ENCODE measurements around the gene ZNF18.
"Not testable (repeated sequence)": the region's sequence is repeated elsewhere in the genome, so short reads cannot be mapped to it uniquely, and the experiment has no call there.

Gene ZNF18

DNA sequence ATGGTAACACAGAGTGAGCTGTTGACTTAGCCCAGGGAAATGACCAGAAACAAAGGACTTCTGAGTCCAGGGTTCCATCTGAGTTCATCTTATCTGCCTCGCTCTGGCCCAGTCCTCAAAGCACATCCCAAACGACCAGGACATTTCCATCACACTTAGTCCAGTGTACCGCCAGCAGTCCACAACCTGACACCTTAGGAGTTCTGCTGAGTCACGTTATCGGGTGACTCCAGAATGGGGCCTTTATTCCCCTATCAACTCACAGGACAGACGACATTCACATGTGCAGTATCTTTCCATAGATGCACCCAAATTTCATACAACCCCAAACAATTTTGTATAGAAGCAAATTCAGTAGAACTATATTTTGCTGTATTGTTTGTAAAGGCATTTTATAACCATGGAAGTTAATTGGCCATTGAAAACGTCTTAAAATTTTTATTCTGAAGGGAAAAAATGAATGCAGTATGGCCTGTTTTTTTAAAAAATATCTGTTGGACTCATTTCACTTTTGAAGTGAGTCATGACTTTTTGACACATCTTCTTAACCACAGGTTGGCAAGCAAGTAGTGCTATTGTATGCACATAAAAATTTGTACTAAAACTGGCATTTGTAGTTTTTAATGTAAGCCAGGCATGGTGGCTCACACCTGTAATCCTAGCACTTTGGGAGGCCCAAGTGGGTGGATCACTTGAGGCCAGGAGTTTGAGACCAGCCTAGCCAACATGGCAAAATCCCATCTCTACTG lies 46.3 kb downstream of the ZNF18 start:
- Histone ChIP-seq H3K27ac (ENCODE audit: low read depth in 2 of 2, low read length in 2 of 2) (no peak overlapping the region), H3K36me3 (ENCODE audit: control insufficient read depth in 2 of 2, insufficient read depth in 2 of 2, low read length in 2 of 2) (no peaks in the 10 kb centered on the region), H3K4me1 (ENCODE audit: control insufficient read depth in 2 of 2, insufficient read depth in 2 of 2, low read length in 2 of 2) (no peaks in the 10 kb centered on the region), H3K27me3 (ENCODE audit: control insufficient read depth in 2 of 2, insufficient read depth in 2 of 2, low read length in 2 of 2) (no peaks in the 10 kb centered on the region), H3K9me3 (ENCODE audit: control insufficient read depth in 2 of 2, low read length in 2 of 2) (peaks cover 3 to 6% of the 10 kb centered on the region in 2 donors), H3K4me3 (ENCODE audit: low read length in 2 of 2) (no peak overlapping the region), H3K9ac (ENCODE audit: low read depth in 1 of 2, low read length in 2 of 2) (no peak overlapping the region)

DNA sequence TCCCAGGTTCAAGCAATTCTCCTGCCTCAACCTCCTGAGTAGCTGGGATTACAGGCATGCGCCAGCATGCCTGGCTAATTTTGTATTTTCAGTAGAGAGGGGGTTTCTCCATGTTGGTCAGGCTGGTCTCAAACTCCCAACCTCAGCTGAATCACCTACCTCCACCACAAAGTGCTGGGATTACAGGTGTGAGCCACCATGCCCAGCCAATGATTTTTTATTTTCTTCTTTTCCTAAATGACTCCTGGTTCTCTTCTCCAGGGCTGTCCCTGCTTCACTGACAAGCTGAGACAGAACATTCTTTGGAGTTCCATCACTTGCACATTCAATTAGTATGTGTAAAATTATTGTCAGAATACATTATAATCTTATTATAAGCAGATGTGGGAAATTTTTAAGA lies 47.7 kb downstream of the ZNF18 start:
- not testable (repeated sequence) for H3K9ac ChIP-seq (ENCODE audit: low read depth in 1 of 2, low read length in 2 of 2); H3K9me3 ChIP-seq (ENCODE audit: control insufficient read depth in 2 of 2, low read length in 2 of 2); H3K27ac ChIP-seq (ENCODE audit: low read depth in 2 of 2, low read length in 2 of 2); H3K27me3 ChIP-seq (ENCODE audit: control insufficient read depth in 2 of 2, insufficient read depth in 2 of 2, low read length in 2 of 2); H3K4me3 ChIP-seq (ENCODE audit: low read length in 2 of 2); H3K36me3 ChIP-seq (ENCODE audit: control insufficient read depth in 2 of 2, insufficient read depth in 2 of 2, low read length in 2 of 2); H3K4me1 ChIP-seq (ENCODE audit: control insufficient read depth in 2 of 2, insufficient read depth in 2 of 2, low read length in 2 of 2)

DNA sequence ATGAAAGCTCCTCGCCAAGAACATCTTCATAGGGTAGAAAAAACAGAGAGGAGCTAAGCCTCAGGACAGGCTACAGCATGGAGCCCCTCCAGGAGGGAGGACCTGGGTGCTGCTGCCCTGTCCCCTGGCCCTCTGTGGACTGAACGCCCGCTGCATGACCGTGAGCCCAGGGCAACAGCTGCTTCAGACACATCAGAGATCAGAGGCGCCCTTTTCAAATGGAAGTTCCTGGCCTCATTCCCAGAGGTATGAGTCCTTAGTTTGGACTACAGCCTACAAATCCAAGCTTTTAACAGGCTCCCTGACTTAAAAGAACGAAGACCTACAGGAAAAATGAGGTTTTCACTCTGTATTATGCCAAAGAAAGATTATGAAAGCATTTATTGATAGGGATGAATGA lies 48.5 kb downstream of the ZNF18 start:
- Histone ChIP-seq H3K27me3 (ENCODE audit: control insufficient read depth in 2 of 2, insufficient read depth in 2 of 2, low read length in 2 of 2) (no peaks in the 10 kb centered on the region), H3K36me3 (ENCODE audit: control insufficient read depth in 2 of 2, insufficient read depth in 2 of 2, low read length in 2 of 2) (no peaks in the 10 kb centered on the region), H3K4me1 (ENCODE audit: control insufficient read depth in 2 of 2, insufficient read depth in 2 of 2, low read length in 2 of 2) (no peaks in the 10 kb centered on the region), H3K4me3 (ENCODE audit: low read length in 2 of 2) (no peak overlapping the region), H3K27ac (ENCODE audit: low read depth in 2 of 2, low read length in 2 of 2) (no peak overlapping the region), H3K9ac (ENCODE audit: low read depth in 1 of 2, low read length in 2 of 2) (no peak overlapping the region), H3K9me3 (ENCODE audit: control insufficient read depth in 2 of 2, low read length in 2 of 2) (peaks cover 3% of the 10 kb centered on the region in 2 donors)

DNA sequence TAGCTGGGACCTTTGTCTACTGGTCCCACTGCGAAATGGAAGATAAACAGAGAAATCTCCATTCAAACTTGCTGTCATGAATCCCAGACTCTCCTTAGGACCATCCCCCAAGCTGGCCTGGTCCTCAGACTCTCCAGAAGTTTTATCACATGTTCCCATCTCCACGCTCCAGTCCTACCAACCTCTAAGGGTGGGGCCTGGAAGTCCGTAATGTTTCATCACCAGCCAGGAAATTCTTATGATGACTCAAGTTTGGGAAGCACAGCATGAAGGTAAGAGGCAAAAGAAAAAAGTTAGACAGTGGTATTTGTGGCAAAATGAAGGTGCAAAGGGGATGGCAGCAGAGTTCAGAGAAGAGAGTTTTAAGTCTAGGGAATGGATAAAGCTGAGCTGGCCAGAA lies 52.7 kb downstream of the ZNF18 start:
- Histone ChIP-seq H3K9ac (ENCODE audit: low read depth in 1 of 2, low read length in 2 of 2) (no peak overlapping the region), H3K4me3 (ENCODE audit: low read length in 2 of 2) (no peak overlapping the region), H3K27ac (ENCODE audit: low read depth in 2 of 2, low read length in 2 of 2) (no peak overlapping the region), H3K4me1 (ENCODE audit: control insufficient read depth in 2 of 2, insufficient read depth in 2 of 2, low read length in 2 of 2) (no peaks in the 10 kb centered on the region), H3K9me3 (ENCODE audit: control insufficient read depth in 2 of 2, low read length in 2 of 2) (no peaks in the 10 kb centered on the region), H3K36me3 (ENCODE audit: control insufficient read depth in 2 of 2, insufficient read depth in 2 of 2, low read length in 2 of 2) (no peaks in the 10 kb centered on the region), H3K27me3 (ENCODE audit: control insufficient read depth in 2 of 2, insufficient read depth in 2 of 2, low read length in 2 of 2) (no peaks in the 10 kb centered on the region)

DNA sequence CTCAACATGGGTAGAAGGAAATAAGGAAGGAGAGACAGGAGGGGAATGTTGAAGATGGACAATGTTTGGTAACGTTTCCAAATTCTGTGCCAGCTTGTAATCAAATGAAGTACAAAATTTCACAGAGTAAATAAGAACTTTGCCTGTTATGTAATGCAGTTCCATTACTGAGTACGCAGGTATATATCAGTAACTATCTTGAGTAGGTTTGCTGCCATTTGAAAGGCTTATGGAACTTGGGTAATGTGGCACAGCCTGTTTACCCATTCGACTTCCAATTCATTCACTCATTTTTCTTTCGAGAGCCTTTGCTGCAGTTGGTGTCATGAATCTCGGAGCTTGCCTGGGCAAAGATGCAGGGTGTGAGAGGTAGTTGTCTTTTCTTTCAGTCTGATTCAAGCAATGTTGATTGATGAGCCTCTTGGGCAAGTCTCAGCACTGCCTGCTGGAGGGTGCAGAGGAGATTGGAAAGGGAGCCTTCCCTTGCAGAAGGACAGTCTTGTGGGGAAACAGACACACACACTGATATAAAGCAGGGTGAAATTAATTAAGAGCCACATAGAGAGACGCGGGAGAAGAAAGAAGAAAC lies 53.4 kb downstream of the ZNF18 start:
- Histone ChIP-seq H3K36me3 (ENCODE audit: control insufficient read depth in 2 of 2, insufficient read depth in 2 of 2, low read length in 2 of 2) (no peaks in the 10 kb centered on the region), H3K27ac (ENCODE audit: low read depth in 2 of 2, low read length in 2 of 2) (no peak overlapping the region)

DNA sequence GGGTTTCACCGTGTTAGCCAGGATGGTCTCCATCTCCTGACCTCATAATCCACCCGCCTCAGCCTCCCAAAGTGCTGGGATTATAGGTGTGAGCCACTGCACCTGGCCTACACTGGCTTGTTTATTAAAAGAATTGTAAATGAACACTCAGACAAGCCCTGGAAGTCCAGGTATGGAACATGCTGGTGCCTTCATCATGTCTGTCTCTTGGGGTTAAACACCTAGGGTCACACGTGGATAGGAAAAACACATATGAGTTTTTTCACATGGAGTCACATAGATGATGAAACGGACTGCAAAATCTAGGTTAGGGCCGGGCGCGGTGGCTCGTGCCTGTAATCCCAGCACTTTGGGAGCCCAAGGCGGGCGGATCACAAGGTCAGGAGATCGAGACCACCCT lies 54.2 kb downstream of the ZNF18 start:
- H3K36me3 ChIP-seq (ENCODE audit: control insufficient read depth in 2 of 2, insufficient read depth in 2 of 2, low read length in 2 of 2); H3K4me1 ChIP-seq (ENCODE audit: control insufficient read depth in 2 of 2, insufficient read depth in 2 of 2, low read length in 2 of 2); H3K27me3 ChIP-seq (ENCODE audit: control insufficient read depth in 2 of 2, insufficient read depth in 2 of 2, low read length in 2 of 2); H3K27ac ChIP-seq (ENCODE audit: low read depth in 2 of 2, low read length in 2 of 2); H3K4me3 ChIP-seq (ENCODE audit: low read length in 2 of 2); H3K9ac ChIP-seq (ENCODE audit: low read depth in 1 of 2, low read length in 2 of 2); H3K9me3 ChIP-seq (ENCODE audit: control insufficient read depth in 2 of 2, low read length in 2 of 2): not testable (repeated sequence)

More for the DNA sequence above, 53.4 kb downstream of the ZNF18 start:
- no peak overlapping the region for H3K9ac ChIP-seq (ENCODE audit: low read depth in 1 of 2, low read length in 2 of 2)
- H3K9me3 ChIP-seq (ENCODE audit: control insufficient read depth in 2 of 2, low read length in 2 of 2): no peaks in the 10 kb centered on the region
- no peaks in the 10 kb centered on the region for H3K4me1 ChIP-seq (ENCODE audit: control insufficient read depth in 2 of 2, insufficient read depth in 2 of 2, low read length in 2 of 2)
- H3K4me3 ChIP-seq (ENCODE audit: low read length in 2 of 2): no peak overlapping the region
- H3K27me3 ChIP-seq (ENCODE audit: control insufficient read depth in 2 of 2, insufficient read depth in 2 of 2, low read length in 2 of 2): no peaks in the 10 kb centered on the region

DNA sequence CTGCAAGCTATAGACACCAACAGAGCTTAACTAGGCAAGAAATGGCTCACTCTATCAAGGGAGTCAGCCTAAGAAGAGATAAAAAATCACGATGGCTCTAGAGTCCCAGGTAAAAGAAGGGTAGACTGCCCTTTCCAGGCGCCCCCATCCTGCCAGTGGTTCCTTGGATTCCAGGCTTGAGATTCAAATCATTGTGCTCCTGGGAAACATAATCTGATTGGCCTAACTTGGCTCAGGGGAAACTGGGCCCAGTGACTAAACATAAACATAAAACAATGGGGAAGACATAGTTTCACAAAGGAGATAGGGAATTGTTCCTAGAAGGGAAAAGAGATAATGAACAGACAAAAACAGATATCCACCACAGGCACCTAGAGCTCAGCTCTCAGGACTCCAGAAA lies 56.4 kb downstream of the ZNF18 start:
- H3K27me3 ChIP-seq (ENCODE audit: control insufficient read depth in 2 of 2, insufficient read depth in 2 of 2, low read length in 2 of 2): no peaks in the 10 kb centered on the region
- H3K9me3 ChIP-seq (ENCODE audit: control insufficient read depth in 2 of 2, low read length in 2 of 2): no peaks in the 10 kb centered on the region
- no peaks in the 10 kb centered on the region for H3K36me3 ChIP-seq (ENCODE audit: control insufficient read depth in 2 of 2, insufficient read depth in 2 of 2, low read length in 2 of 2)
- H3K4me1 ChIP-seq (ENCODE audit: control insufficient read depth in 2 of 2, insufficient read depth in 2 of 2, low read length in 2 of 2): no peaks in the 10 kb centered on the region
- no peak overlapping the region for H3K9ac ChIP-seq (ENCODE audit: low read depth in 1 of 2, low read length in 2 of 2)
- H3K4me3 ChIP-seq (ENCODE audit: low read length in 2 of 2): no peak overlapping the region
- H3K27ac ChIP-seq (ENCODE audit: low read depth in 2 of 2, low read length in 2 of 2): no peak overlapping the region

DNA sequence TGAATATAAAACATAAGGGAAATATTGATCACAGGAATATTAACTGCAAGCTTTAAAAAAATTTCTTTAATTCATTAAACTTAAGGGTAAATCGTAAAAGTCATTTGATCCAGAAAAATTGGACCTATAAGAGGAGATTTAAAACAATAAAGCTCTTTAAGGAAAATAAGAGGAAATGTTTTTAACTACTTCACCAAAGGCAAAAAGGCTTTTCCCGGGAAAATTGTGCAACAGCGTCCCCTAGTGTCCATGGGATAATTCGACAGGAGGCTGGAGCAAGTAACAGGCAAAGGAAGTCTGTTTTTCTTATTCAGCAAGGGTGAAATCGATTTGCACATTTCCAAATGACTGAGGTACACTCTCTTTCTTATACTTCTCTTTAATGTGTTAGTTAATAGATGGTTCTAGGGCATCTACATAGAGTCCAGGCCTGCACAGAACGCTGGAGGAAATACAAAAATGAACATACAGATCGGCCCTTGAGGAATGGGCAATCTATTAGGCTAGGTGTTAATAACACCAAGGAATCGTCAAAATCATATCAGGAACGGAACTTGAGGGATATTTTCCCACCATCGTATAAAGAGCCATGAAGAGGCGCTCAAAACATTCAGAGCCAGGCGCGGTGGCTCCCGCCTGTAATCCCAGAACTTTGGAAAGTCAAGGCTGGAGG lies 61.4 kb downstream of the ZNF18 start:
- Histone ChIP-seq H3K27me3 (ENCODE audit: control insufficient read depth in 2 of 2, insufficient read depth in 2 of 2, low read length in 2 of 2) (no peaks in the 10 kb centered on the region), H3K36me3 (ENCODE audit: control insufficient read depth in 2 of 2, insufficient read depth in 2 of 2, low read length in 2 of 2) (no peaks in the 10 kb centered on the region), H3K4me1 (ENCODE audit: control insufficient read depth in 2 of 2, insufficient read depth in 2 of 2, low read length in 2 of 2) (no peaks in the 10 kb centered on the region)

DNA sequence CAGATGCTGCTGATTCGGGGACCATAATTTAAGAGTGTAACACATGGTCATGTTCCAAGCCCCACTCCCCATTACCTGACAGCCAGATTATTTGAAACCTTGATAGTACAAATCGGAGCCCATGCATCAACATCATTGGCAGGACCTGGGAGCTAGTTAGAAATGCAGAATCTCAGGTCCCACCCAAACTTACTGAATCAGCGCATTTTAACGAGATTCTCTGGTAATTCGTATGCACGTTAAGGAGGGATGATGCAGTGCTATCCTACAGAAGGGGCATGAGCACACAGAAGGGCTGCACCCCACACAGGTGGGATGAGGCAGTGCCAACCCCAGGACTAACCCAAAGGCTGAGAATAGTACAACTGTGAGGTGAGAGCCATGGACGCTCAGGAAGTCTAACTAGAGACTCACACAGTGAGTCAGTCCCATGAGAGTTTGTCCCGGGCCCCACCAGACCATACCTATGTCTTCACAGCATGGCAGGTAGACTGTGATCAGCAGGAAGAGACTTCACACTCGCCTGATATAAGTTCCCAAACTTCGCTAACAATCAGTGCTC lies 64.9 kb downstream of the ZNF18 start:
- Histone ChIP-seq H3K4me3 (ENCODE audit: low read length in 2 of 2) (no peak overlapping the region), H3K36me3 (ENCODE audit: control insufficient read depth in 2 of 2, insufficient read depth in 2 of 2, low read length in 2 of 2) (no peaks in the 10 kb centered on the region), H3K4me1 (ENCODE audit: control insufficient read depth in 2 of 2, insufficient read depth in 2 of 2, low read length in 2 of 2) (no peaks in the 10 kb centered on the region)

More for the DNA sequence above, 61.4 kb downstream of the ZNF18 start:
- Histone ChIP-seq H3K9me3 (ENCODE audit: control insufficient read depth in 2 of 2, low read length in 2 of 2) (no peaks in the 10 kb centered on the region), H3K4me3 (ENCODE audit: low read length in 2 of 2) (no peak overlapping the region), H3K9ac (ENCODE audit: low read depth in 1 of 2, low read length in 2 of 2) (no peak overlapping the region), H3K27ac (ENCODE audit: low read depth in 2 of 2, low read length in 2 of 2) (no peak overlapping the region)

DNA sequence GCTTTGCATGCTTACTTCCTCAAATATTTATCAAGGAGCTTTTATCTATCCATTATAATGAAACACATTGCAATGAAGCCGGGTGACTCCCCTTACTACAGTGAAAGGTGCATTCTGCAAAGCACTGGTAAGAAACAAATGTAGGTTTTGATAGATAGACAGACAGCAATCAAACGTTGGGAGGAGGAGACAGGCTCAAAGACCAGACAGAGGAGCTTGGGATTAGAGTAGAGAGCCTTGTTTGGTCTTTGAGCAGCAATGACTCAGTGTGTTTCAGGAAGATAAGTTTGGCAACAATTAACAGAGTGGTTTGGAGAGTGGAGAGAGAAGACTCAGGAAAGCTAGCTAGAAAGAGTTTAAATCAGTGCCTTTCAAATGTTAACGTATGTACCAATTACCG lies 68.8 kb downstream of the ZNF18 start:
- Histone ChIP-seq H3K36me3 (ENCODE audit: control insufficient read depth in 2 of 2, insufficient read depth in 2 of 2, low read length in 2 of 2) (no peaks in the 10 kb centered on the region), H3K4me1 (ENCODE audit: control insufficient read depth in 2 of 2, insufficient read depth in 2 of 2, low read length in 2 of 2) (no peaks in the 10 kb centered on the region), H3K9ac (ENCODE audit: low read depth in 1 of 2, low read length in 2 of 2) (no peak overlapping the region), H3K4me3 (ENCODE audit: low read length in 2 of 2) (no peak overlapping the region), H3K27me3 (ENCODE audit: control insufficient read depth in 2 of 2, insufficient read depth in 2 of 2, low read length in 2 of 2) (no peaks in the 10 kb centered on the region), H3K9me3 (ENCODE audit: control insufficient read depth in 2 of 2, low read length in 2 of 2) (no peaks in the 10 kb centered on the region), H3K27ac (ENCODE audit: low read depth in 2 of 2, low read length in 2 of 2) (no peak overlapping the region)

More for the DNA sequence above, 64.9 kb downstream of the ZNF18 start:
- no peaks in the 10 kb centered on the region for H3K27me3 ChIP-seq (ENCODE audit: control insufficient read depth in 2 of 2, insufficient read depth in 2 of 2, low read length in 2 of 2)
- no peak overlapping the region for H3K27ac ChIP-seq (ENCODE audit: low read depth in 2 of 2, low read length in 2 of 2)
- H3K9me3 ChIP-seq (ENCODE audit: control insufficient read depth in 2 of 2, low read length in 2 of 2): no peaks in the 10 kb centered on the region
- no peak overlapping the region for H3K9ac ChIP-seq (ENCODE audit: low read depth in 1 of 2, low read length in 2 of 2)
